Type B pancreatic cell (in vitro differentiated cells): ENCODE results near the gene WNT7A. TPM values are rescaled to one million over a fixed set of nuclear protein-coding genes. Genes with fewer than 3 reads are reported as not detected.

ENCODE experiments used
- DNase-seq: peaks from one replicate; pipeline ENCODE4 v3.0.0; 2021; ENCODE audit warnings: mixed read lengths; ENCODE audit not compliant: unreplicated experiment; ENCODE audit errors: extremely low spot score
- H3K27ac Mint-ChIP-seq: 2 replicates; pipeline ENCODE4 v1.8.0; 2021; ENCODE audit warnings: mild to moderate bottlenecking, mixed read lengths
- H3K27me3 Mint-ChIP-seq: 2 replicates; pipeline ENCODE4 v1.8.0; 2021; ENCODE audit warnings: mixed read lengths
- H3K36me3 Mint-ChIP-seq: 2 replicates; pipeline ENCODE4 v1.8.0; 2021; ENCODE audit warnings: mixed read lengths
- H3K4me1 Mint-ChIP-seq: one replicate; pipeline ENCODE4 v1.8.0; 2021; ENCODE audit warnings: mixed read lengths; ENCODE audit not compliant: unreplicated experiment
- H3K4me3 Mint-ChIP-seq: 2 replicates; pipeline ENCODE4 v1.8.0; 2021; ENCODE audit warnings: mild to moderate bottlenecking, mixed read lengths
- H3K9me3 Mint-ChIP-seq: 2 replicates; pipeline ENCODE4 v1.8.0; 2021; ENCODE audit warnings: mixed read lengths
- CTCF ChIP-seq: fragments of 200-600 bp; sonication (generic); conservative IDR thresholded peaks from 2 replicates; pipeline ENCODE4 v1.5.0; 2021; ENCODE audit warnings: antibody characterized with exemption, mild to moderate bottlenecking
- total RNA-seq: library from RNA; stranded (reverse); gene quantifications from 2 replicates; pipeline ENCODE4 v1.2.1, GENCODE V29; 2021; ENCODE audit warnings: low replicate concordance

WNT7A gene
- total RNA-seq, 1 donor from 2014 or later, result 3.4 TPM

GRCh38 chr3:13841826-13842225 lies 38.0 kb downstream of the WNT7A start:
- no peaks in the 10 kb centered on the region for H3K4me1 Mint-ChIP-seq
- no peak for DNase-seq
- no peaks in the 10 kb centered on the region for H3K9me3 Mint-ChIP-seq
- no peak for TF ChIP-seq CTCF
- H3K36me3 Mint-ChIP-seq, result no peaks in the 10 kb centered on the region
- no peaks in the 10 kb centered on the region for H3K27me3 Mint-ChIP-seq
- H3K27ac Mint-ChIP-seq, result no peak overlapping the region
- no peak overlapping the region for H3K4me3 Mint-ChIP-seq

GRCh38 chr3:13841141-13841540 lies 38.7 kb downstream of the WNT7A start:
- Mint-ChIP-seq H3K27me3 (peaks cover 4% of the 10 kb centered on the region), H3K27ac (no peak overlapping the region), H3K9me3 (no peaks in the 10 kb centered on the region), H3K4me1 (no peaks in the 10 kb centered on the region), H3K36me3 (no peaks in the 10 kb centered on the region), H3K4me3 (no peak overlapping the region)
- no peak for DNase-seq
- no peak for TF ChIP-seq CTCF

DNA sequence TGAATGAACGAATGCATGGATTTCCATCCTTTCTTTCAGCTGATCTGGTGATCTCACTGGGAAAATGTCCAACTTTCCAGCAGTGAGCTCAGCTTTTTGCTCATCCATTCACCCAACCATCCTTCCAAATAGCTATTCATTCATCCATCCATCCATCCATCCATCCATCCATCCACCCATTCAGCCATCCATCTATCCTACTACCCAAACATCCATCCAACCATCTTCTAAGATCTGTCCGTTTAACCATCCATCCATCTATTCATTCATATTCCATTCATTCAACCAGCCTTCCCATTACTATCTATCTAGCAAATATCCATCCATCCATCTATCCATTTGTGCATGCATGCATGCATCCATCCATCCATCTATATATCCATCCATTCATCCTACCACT lies 39.4 kb downstream of the WNT7A start:
- TF ChIP-seq CTCF, result no peak
- no peaks in the 10 kb centered on the region for H3K4me1 Mint-ChIP-seq
- no peaks in the 10 kb centered on the region for H3K36me3 Mint-ChIP-seq
- H3K27me3 Mint-ChIP-seq, result peaks cover 4% of the 10 kb centered on the region
- no peak overlapping the region for H3K4me3 Mint-ChIP-seq
- no peak for DNase-seq
- no peak overlapping the region for H3K27ac Mint-ChIP-seq
- no peaks in the 10 kb centered on the region for H3K9me3 Mint-ChIP-seq

GRCh38 chr3:13839726-13840340 lies 40.0 kb downstream of the WNT7A start:
- Mint-ChIP-seq H3K4me3 (no peak overlapping the region), H3K27ac (no peak overlapping the region), H3K27me3 (peaks cover 6% of the 10 kb centered on the region), H3K36me3 (no peaks in the 10 kb centered on the region), H3K4me1 (no peaks in the 10 kb centered on the region), H3K9me3 (no peaks in the 10 kb centered on the region)
- TF ChIP-seq CTCF, result no peak
- no peak for DNase-seq

DNA sequence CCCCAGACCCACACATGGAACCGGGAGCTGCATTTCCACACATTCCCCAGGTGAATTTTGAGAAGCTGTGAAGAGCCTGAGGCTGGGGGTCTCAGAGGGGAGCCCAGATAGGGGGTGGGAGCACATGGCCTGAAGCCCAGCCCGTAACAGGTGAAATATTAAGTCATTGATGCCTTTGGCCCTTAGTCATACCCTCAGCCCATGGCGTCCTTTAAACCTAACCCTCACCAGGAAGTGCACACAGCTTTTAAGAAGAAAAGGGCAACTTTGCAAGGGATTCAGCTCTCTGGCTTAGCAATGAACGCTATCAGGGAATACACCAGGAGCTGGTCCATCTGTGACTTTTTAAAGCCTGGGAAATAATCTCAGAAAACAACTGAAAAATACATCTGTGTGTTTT lies 40.6 kb downstream of the WNT7A start:
- no peak overlapping the region for H3K4me3 Mint-ChIP-seq
- no peak for DNase-seq
- TF ChIP-seq CTCF, result no peak
- H3K4me1 Mint-ChIP-seq, result no peaks in the 10 kb centered on the region
- peaks cover 9% of the 10 kb centered on the region for H3K27me3 Mint-ChIP-seq
- no peaks in the 10 kb centered on the region for H3K9me3 Mint-ChIP-seq
- H3K27ac Mint-ChIP-seq, result no peak overlapping the region
- no peaks in the 10 kb centered on the region for H3K36me3 Mint-ChIP-seq

- no peaks in the 10 kb centered on the region for H3K4me1 Mint-ChIP-seq
- no peak overlapping the region for H3K4me3 Mint-ChIP-seq
Observed at GRCh38 chr3:13838421-13838820, 41.5 kb downstream of the WNT7A start.

More at GRCh38 chr3:13838421-13838820, 41.5 kb downstream of the WNT7A start:
- Mint-ChIP-seq H3K36me3 (no peaks in the 10 kb centered on the region), H3K9me3 (no peaks in the 10 kb centered on the region), H3K27me3 (peaks cover 9% of the 10 kb centered on the region), H3K27ac (no peak overlapping the region)
- TF ChIP-seq CTCF, result no peak
- DNase-seq, result no peak
